Activated gamma-delta T cell treated with Interleukin-2 at 50 U/mL for 16 hours (primary cell): ENCODE data around the gene MRM1.
A peak's percentile ranks its signal among the peaks of the same experiment; 100 is the strongest.
"Not testable (repeated sequence)": the region's sequence is repeated elsewhere in the genome, so short reads cannot be mapped to it uniquely, and the experiment has no call there.

Experiments used
- DNase-seq: peaks from one replicate; pipeline ENCODE4 v3.0.0-alpha.2; 2020

MRM1 gene

DNA sequence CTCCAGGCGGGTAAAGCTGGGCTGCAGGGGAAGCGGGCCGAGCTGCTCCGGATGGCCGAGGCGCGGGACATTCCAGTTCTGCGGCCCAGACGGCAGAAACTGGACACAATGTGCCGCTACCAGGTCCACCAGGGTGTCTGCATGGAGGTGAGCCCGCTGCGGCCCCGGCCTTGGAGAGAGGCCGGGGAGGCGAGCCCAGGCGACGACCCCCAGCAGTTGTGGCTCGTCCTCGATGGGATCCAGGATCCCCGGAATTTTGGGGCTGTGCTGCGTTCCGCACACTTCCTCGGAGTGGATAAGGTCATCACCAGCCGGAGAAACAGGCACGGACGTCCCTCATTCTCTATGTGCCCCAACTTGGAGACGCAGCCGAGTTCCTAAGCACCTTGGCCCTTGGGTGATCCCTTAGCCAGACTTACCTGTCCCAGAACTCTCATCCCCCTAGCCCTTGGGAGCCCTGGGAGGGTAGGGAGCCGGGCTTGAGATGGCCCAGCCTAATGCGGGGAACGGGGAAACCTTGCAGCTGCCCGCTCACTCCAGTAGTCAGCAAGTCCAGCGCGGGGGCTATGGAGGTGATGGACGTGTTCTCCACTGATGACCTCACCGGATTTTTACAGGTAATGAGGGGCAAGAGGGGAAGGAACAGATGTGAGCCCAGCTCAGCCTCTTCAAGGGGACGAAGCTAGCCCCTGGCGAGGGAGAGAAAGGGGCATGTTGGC, 806 bp downstream of the MRM1 start:
- DNase-seq: no peak

DNA sequence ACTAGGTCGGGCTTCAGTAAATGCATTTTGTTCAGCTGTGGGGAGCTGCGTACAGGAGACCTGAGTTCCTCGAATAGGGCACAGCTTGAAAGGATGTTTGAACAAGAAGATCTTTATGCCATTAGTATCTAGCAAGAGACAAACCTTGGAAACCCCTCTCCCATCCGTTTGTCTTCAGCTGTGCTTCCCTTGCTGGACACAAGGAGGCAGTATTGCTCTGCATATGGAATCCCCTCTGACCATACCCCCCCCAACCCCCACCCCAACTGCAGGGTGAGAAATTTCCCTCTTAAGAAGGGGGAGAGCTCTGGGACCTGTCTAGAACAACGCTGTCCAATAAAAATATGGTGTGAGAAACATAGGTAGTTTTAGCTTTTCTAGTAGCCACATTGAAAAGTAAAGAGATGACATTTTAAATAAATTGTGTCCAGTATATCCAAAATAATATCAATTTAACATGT, 1.6 kb downstream of the MRM1 start:
- DNase-seq: peak; percentile 59

DNA sequence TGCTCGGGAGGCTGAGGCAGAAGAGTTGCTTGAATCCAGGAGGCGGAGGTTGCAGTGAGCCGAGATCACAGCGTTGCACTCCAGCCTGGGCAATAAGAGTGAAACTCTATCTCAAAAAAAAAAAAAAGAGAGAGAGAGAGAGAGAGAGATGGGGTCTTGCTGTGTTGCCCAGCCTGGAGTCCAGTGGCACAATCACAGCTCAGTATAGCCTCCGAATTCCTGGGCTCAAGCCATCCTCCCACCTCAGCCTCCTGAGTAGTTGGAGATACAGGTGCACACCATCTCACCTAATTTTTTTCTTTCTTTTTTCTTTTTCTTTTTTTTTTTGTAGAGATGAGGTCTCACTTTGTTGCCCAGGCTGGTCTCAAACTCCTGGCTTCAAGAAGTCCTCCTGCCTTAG, 3.6 kb downstream of the MRM1 start:
- not testable (repeated sequence) for DNase-seq

DNA sequence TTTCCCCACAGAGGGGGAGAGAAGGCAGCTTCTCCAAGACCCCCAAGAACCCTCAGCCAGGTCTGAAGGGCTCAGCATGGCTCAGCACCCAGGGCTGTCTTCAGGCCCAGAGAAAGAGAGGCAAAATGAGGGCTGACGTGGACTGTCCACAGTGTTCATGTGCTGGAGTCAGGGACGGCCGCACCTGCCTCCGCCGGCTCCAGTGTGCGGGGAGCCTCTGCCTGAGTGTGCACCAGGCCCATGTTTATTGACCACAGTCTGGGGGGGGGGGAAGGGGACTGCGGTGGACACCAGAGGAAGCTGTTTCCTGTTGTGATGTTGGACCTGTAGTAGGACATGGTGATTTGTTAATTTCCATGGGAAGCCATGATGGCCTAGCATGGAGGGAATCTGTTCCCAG, 6.9 kb downstream of the MRM1 start:
- no peak for DNase-seq

DNA sequence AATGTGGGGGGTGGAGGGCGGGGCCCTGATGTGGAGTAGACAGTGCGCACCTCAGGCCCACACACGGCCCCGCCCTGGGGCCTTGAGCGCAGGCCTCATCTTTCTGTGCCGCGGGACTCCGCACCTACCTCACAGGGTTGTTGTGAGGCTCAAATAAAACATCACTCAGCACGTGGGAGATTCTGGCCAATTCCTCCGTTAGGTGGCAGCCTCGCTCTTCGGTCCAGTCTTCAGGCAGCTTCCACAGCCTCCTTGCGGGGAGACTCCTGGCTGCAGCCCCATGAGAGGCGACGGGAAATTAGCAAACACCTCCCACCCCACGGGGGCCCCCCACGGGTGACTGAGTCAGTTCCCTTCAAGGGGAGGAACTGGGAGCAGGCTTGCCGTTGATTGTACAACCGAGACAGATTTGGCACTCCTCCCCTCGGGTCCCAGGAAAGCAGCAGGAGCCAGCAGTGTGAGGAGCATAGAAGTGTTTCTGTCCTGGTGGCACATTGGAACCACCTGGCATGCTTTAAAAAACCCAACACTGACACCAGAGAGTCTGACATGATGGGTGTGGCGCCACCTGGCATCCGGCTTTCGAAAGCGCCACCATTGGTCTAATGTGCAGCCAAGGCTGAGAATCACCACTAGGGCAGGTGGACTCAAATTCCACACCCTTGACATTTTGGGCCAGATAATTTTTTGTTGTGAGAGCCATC, 7.6 kb downstream of the MRM1 start:
- no peak for DNase-seq

DNA sequence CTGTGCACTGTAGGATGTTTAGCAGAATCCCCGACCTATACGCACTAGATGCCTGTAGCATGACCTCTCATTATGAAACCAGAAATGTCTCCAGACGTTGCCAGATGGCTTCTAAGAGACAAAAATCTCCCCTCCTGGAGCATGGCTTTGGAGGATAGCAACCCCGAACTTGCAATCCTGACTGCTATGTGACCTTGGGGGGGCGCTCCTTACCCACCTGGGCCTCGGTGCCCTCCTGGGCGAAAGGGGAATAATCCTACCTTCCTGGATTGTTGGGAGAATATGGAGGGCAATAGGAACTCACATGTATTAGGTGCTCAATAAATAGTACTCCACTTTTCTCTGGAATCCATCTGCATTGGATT, 8.1 kb downstream of the MRM1 start:
- DNase-seq: no peak

DNA sequence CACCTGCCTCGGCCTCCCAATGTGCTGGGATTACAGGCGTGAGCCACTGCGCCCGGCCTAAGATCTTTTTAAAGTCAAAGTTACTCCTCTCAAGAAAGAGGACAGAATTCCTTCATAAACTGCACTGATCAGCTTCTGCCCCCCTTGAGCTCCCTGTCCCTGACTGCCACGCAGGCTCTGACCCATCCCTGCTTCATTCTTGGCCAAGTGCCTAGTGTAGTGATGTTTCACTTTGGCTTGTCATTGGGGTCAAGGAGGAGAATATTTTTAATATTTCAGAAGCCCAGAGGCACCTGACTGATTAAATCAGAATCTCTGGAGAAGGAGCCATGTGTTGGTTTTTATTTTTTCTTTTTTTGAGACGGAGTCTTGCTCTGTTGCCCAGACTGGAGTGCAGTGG, 9.1 kb downstream of the MRM1 start:
- no peak for DNase-seq

DNA sequence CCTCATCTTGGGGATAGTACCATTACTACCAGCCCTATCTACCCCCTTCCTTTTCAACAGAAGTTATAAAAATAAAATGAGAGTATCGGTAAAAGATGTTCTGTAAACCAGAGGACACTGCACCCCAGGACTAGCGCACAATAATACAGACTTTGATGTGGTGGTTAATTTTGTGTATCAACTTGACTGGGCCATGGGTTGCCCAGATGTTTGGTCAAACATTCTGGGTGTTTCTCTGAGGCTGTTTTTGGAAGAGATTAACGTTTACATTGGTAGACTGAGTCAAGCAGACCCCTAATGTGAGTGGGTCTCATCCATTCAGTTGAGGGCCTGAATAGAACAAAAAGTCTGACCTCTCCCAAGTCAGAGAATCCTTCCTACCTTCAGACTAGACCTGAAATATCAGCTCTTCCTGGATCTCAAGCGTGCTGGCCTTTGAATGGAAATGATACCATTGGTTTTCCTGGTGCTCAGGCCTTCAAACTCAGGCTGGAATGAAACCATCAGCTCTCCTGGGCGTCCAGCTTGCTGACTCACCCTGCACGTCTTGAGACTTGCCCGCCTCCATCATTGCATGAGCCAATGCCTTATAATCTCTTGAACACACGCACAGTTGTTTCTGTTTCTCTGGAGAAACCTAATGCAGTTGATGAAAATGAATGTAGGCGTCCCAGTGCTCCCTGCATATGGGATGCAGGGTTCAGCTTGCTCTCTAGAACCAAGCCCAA, 10.1 kb downstream of the MRM1 start:
- DNase-seq: no peak

DNA sequence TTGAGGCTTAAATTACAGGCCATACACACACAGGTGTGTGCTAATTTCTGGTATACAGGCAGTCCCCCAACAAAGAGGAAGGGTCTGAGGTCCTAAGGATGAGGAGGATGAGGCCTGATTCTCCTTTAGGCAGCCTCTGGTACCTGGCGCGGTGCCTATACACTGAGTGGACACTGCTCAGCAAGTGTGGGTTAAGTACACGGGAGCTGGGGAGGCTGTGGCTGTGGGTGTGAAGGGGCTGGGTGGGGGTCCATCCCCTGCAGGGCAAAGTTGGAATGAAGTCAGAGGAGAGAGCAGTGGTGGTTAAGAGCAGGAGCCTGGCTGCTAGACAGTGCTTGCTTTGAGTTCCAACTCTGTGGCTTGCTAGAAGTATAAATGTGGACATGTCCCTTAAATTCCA, 10.9 kb downstream of the MRM1 start:
- no peak for DNase-seq

DNA sequence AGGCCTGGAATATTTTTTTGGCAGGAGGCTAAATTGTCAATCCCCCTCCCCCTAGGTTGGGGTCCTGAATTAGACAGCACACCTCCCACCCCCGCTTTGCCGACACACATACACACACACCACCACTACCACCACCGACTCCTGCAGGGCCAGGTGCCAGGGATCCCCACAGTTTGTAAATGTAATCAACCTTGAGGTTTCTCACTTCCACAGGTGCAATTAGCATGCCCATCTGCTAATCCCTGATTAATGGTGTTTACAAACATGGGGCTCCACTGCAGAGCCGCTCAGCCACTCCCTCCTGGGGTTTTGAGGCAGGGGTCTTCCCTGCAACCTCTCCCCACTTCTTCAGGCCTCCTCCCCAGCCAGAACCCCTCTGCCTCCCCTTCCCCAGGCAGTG, 11.8 kb downstream of the MRM1 start:
- DNase-seq: no peak

DNA sequence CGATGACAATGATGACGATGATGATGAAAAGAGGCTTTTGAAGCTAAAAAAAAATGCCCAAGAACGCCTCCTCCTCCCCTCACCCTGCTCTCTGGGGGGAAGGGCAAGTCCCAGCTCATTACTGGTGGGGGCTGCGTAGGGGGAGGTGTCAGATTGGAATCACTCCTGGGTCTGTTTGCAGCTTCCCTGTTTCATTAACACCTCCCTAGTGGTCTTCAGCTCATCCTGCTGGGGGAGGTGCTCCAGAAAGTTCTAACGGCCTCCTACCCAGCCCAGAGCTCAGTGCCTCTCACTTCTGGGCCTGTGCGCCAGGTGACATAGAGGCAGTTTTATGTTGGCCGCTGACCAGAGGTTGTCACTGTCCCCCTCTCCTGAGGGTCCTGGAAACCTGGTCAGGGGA, 12.7 kb downstream of the MRM1 start:
- no peak for DNase-seq

DNA sequence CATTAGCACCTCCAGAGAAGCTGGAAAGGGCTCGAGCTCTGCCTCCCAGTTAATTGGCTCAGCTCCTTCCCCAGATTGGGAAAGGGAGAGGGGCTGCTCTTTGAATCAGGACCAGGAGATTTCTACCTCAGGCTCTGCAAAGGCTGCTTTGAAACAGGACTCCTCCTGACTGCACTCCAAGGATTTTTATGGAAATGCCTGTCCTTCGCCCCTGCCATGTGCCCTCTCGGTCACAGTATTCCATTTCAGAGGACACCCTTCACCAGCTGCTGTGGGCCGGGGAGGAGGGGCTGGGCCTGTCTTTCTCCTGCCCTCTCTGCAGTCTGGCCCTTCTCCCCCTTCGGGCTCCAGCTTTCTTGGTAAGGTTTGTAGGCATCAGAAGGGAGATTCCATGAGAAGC, 13.6 kb downstream of the MRM1 start:
- DNase-seq: no peak

DNA sequence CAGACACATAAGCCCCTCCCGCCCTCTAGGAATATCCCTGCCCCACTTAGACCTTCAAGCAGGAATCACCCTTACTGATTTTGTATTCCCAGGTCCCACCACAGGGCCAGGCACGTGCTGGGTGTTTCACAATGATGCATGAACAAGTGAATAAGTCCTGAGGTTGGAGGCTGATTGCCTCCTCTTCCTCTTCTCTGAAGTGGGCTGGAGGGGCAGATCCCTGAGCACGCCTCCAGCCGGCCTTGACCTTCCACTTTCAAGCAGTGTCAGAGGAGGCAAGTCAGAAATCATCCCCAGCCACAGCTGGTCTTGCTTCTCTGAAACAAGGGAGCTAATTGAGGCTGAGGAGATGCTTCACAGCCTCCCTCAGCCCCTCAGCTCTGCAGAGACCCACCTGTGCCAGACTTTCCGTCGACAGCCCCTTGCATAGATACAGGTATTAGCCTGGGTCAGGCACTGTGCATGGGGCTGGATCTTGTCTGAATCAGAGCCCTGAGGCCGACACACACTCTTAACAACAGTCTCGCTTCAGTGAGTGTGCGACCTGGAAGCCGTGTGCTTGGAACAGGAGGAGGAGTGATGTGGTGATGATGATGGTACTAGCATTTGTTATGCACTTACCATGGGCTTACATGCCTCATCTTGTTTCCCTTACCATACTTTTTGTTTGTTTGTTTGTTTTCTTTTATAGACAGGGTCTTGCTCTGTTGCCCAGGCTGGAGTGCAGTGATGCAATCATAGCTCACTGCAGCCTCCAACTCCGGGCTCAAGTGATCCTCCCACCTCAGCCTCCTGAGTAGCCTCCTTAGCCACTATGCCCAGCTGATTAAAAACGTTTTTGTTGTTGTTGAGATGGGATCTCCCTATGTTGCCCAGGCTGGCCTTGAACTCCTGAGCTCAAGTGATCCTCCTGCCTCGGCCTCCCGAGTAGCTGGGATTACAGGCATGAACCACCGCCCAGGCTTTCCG, 15.0 kb downstream of the MRM1 start:
- DNase-seq: no peak

DNA sequence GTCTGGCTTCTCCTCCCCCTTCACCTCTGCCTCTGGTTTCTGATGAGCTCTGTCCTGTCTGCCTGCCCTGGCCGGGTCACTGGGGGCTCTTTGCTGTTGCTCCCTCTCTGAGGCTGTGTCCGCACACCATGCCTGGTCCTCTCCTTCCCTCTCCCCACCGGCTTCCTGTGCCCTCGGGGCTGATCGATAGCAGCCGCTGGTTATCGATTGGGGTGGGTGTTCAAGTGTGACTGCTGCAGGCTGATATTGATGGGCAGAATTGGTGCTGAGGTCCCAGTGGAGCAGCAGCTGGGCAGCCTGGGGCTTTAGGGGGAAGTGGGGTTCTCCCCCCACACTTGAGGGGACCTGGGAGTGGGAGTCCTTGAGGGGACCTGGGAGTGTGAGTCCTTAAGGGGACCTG, 16.4 kb downstream of the MRM1 start:
- no peak for DNase-seq

DNA sequence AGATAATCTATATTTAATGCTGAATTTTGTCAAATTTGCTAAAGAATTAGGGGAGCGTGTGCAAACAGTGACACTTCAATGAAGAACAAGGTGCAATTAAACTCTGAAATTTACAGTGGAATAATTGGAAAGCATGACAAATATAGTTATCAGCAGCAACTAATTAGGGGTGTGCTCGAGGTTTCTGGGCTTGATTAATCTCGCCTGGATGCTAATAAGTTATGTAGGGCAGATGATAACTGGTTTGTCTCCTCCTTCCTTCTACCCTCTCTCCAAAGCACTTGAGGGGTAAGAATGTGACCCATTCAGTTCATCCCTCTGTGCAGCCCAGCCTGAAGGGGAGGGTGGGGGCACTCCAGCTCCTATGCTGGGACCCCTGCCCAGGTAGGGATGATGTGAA, 21.9 kb downstream of the MRM1 start:
- no peak for DNase-seq

DNA sequence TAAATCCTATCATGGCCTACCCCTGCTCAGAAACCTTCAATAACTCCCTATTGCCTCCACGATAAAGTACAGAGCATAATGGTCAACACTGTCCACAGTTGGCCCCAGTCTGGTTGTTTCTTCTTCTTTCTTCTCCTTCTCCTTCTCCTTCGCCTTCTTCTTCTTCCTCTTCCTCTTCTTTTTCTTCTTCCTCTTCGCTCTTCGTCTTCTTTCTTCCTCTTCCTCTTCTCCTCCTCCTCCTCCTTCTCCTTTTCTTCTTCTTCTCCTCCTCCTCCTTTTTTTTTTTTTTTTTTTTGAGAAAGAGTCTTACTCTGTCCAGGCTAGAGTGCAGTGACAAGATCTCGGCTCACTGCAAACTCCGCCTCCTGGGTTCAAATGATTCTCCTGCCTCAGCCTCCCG, 23.8 kb downstream of the MRM1 start:
- no peak for DNase-seq

DNA sequence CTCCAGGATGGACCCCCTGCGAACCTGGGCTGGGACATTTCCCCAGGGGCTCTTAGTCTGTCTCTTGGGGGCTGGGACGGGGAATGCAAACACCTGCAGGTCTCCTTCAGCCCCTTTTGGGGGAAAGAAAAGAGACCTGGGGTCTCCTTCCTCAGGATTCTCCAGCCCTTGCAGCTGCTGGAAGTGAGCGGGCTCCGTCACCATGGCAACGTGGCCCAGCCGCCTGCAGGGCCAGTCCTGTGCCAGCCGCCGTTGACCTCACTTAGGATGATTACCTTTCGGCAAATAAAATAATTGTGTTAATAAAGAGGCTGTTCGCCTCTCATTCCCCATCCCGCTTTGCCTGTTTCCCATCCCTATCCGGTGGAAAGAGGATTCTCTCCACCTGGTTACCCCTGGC, 25.7 kb downstream of the MRM1 start:
- DNase-seq: no peak

DNA sequence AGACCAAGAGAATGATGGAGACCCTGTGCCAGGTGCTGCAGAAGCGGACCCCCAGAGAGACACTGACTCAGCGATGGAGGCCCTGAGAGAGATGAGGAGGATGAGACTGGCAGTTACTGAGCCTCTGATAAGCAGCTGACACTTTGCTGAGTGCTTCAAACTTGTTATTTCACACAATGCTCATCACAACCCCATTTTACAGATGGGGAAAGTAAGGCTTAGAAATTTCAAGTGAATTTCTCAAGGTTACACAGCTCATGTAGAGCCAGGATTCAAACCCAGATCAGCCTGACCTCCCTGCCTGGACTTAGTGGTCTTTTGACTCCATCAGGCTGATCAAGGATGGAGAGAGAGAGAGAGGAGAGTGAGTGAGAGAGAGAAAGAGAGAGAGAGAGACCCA, 27.2 kb downstream of the MRM1 start:
- no peak for DNase-seq

DNA sequence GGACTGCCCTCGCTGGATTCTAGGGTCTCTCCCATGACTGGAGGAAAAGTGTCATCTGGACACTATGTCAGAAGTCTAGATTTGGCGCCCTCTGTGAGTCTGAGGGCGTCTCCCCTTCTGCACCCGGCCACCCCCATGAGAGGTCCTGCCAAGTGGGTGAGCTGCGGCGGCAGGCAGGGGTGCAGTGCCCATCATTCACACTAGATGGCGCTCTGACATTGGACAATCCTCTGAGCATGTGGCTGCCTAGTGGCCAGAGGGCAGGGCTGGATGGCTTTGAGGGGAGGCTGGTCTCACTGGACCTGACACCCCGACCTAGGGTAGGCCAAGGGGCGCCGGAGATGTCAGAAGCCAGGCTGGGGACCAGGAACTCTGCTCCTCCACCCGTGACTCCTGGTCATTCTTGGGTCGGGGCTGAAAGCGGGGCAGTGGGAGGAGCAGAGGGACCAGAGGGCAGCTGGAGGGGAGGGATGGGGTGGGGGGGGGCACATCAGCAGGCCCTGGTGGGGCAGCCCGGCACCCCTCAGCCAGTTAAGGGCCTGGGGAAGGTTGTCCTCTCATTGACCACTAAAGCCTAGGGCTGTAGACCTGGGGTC, 28.0 kb downstream of the MRM1 start:
- DNase-seq: peak; percentile 78

DNA sequence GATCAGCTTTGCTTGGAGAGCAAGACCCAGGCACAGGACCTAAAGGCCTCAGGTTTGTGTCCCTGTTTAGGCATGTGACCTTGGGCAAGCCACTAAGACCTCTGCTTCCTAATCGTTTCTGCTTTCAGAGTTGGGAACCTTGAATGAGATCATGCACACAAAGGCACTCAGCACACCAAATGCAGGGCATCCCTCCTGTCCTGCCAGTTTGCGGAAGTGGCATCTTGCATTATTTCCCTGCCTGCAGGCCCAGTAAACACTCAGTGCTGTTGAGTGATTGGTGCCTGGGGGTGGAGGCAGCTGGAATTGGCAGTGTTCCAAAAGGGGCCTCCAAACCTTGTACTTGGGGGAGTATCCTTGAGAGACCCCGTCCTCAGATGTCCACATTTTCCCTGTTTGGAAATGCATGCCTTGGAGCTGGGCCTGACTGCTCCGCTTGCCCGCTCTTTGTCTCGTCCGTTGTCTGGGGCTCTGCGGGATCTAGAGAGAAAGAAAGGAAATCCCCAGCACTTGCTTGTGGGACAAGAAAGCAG, 28.7 kb downstream of the MRM1 start:
- DNase-seq: no peak

DNA sequence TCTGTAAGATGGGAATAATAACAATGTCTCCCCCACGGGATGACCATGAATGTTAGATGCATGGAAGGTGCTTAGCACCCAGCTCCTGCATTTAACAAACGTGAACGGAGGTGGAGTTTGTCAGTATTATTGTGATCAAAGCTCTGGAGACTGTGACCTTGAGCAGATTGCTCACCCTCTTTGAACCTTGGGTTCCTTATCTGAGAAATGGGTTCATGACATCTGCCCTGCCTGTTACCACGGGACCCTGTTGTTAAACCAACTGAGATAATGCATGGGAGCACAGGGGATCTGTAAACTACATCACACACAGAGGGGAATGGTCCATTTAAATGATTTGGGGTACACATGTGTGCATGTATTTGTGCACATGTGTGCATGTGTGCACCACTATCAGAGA, 29.6 kb downstream of the MRM1 start:
- no peak for DNase-seq
